Endodermal cell (in vitro differentiated cells): ENCODE results near the gene TRPC4. TPM values are rescaled to one million over a fixed set of nuclear protein-coding genes. Genes with fewer than 3 reads are reported as not detected.

Experiments used
- DNase-seq: peaks from one replicate; pipeline ENCODE4 v3.0.0-alpha.2; 2017
- H3K27ac ChIP-seq: 2 replicates; pipeline ENCODE4 v1.5.1; 2013; ENCODE audit warnings: mild to moderate bottlenecking, low read depth, low read length, moderate library complexity
- H3K27me3 ChIP-seq: 2 replicates; pipeline ENCODE4 v1.6.1; 2013; ENCODE audit warnings: mild to moderate bottlenecking, low read length, moderate library complexity; ENCODE audit not compliant: insufficient read depth, control insufficient read depth, poor library complexity, severe bottlenecking
- H3K36me3 ChIP-seq: 2 replicates; pipeline ENCODE4 v1.7.0; 2013; ENCODE audit warnings: mild to moderate bottlenecking, low read length, moderate library complexity; ENCODE audit not compliant: control insufficient read depth, insufficient read depth
- H3K4me1 ChIP-seq: one replicate; pipeline ENCODE4 v1.7.0; 2013; ENCODE audit warnings: low read length; ENCODE audit not compliant: control insufficient read depth, insufficient read depth
- H3K4me3 ChIP-seq: 2 replicates; pipeline ENCODE4 v1.5.1; 2013; ENCODE audit warnings: mild to moderate bottlenecking, low read length, moderate library complexity
- H3K9ac ChIP-seq: 2 replicates; pipeline ENCODE4 v1.6.1; 2013; ENCODE audit warnings: mild to moderate bottlenecking, low read length, moderate library complexity; ENCODE audit not compliant: poor library complexity, severe bottlenecking; ENCODE audit errors: extremely low read depth
- H3K9me3 ChIP-seq: 2 replicates; pipeline ENCODE4 v1.6.1; 2013; ENCODE audit warnings: mild to moderate bottlenecking, low read length, moderate library complexity; ENCODE audit not compliant: control insufficient read depth
- H3K27ac Mint-ChIP-seq: 2 replicates; pipeline ENCODE4 v1.8.0; 2020; ENCODE audit warnings: mixed read lengths
- H3K27me3 Mint-ChIP-seq: 2 replicates; pipeline ENCODE4 v1.8.0; 2021; ENCODE audit warnings: mild to moderate bottlenecking, mixed read lengths; ENCODE audit not compliant: insufficient read depth
- H3K36me3 Mint-ChIP-seq: 2 replicates; pipeline ENCODE4 v1.8.0; 2020; ENCODE audit warnings: low read depth, mixed read lengths
- H3K4me1 Mint-ChIP-seq: 2 replicates; pipeline ENCODE4 v1.8.0; 2020; ENCODE audit warnings: mixed read lengths
- H3K4me3 Mint-ChIP-seq: 2 replicates; pipeline ENCODE4 v1.8.0; 2020; ENCODE audit warnings: mild to moderate bottlenecking, moderate library complexity, mixed read lengths
- H3K9me3 Mint-ChIP-seq: 2 replicates; pipeline ENCODE4 v1.8.0; 2020; ENCODE audit warnings: mild to moderate bottlenecking, mixed read lengths
- CTCF ChIP-seq: fragments of 200-600 bp; sonication (generic); conservative IDR thresholded peaks from 2 replicates; pipeline ENCODE4 v1.5.0; 2021; ENCODE audit warnings: antibody characterized with exemption, mild to moderate bottlenecking
- WGBS, 2 experiments: methylation state at CpG; one replicate each; pipeline versions ENCODE4 v1.1.5 to v1.1.7; 2013; ENCODE audit warnings: missing lambda C conversion rate in 2 of 2, mixed read lengths in 1 of 2; ENCODE audit not compliant: insufficient coverage in 1 of 2, insufficient read length in 1 of 2; 5-methylcytosine and 5-hydroxymethylcytosine counted together
- long read RNA-seq, 4 experiments: library from polyadenylated mRNA in 2 of 4; library from RNA in 1 of 4; library from capped mRNA in 1 of 4; stranded (forward) in 3 of 4; unstranded in 1 of 4; transcript quantifications; one replicate each; pipeline ENCODE4 v2.0.0, GENCODE V29; 2020 to 2021; ENCODE audit warnings: inconsistent platforms in 1 of 4
- polyA plus RNA-seq, 2 experiments: library from polyadenylated mRNA; stranded (reverse); fragments of 50-300 nt; gene quantifications; one replicate each; pipeline ENCODE4 v1.2.3, GENCODE V29; 2013
- total RNA-seq, 2 donors: library from RNA; stranded (reverse); fragmentation: NEBNext Ultra II Directional in 1 of 2; extraction: Animal tissue kit (Norgen Biotek cat#: 25700) in 1 of 2; gene quantifications; 2 replicates in 1 of 2; 3 replicates in 1 of 2; pipeline ENCODE4 v1.2.1, GENCODE V29; 2021

TRPC4 gene
- total RNA-seq = 10 to 100 TPM; 22.5 to 28.5 TPM
- polyA plus RNA-seq (2013, experiment 1 of 2) = 14.4 TPM
- polyA plus RNA-seq (2013, experiment 2 of 2) = 16.1 TPM
- long read RNA-seq, experiment 1, full-length matches to known transcripts = 2 of 22 reads
- long read RNA-seq, experiment 1, partial matches to known transcripts = 9 of 22 reads
- long read RNA-seq, experiment 1, other reads (novel, unspliced or antisense) = 11 of 22 reads
- long read RNA-seq, experiment 2, full-length matches to known transcripts = 27 of 54 reads
- long read RNA-seq, experiment 2, partial matches to known transcripts = 10 of 54 reads
- long read RNA-seq, experiment 2, other reads (novel, unspliced or antisense) = 17 of 54 reads
- long read RNA-seq, experiment 3, full-length matches to known transcripts = 74 of 129 reads
- long read RNA-seq, experiment 3, partial matches to known transcripts = 31 of 129 reads
- long read RNA-seq, experiment 3, other reads (novel, unspliced or antisense) = 24 of 129 reads
- long read RNA-seq, experiment 4, full-length matches to known transcripts = 4 of 20 reads
- long read RNA-seq, experiment 4, partial matches to known transcripts = 8 of 20 reads
- long read RNA-seq, experiment 4, other reads (novel, unspliced or antisense) = 8 of 20 reads

GRCh38 chr13:37869756-37870488 lies at the start of gene TRPC4:
TRPC4 (minus strand) TSS chr13:37869772; CDS start chr13:37783333, 86,439 bp downstream.
- Histone ChIP-seq H3K4me1 (peaks cover 5% of the 10 kb centered on the region), H3K27ac (peak within 1 kb of the TSS; percentile 16), H3K27me3 (no peaks in the 10 kb centered on the region), H3K9ac (peak within 1 kb of the TSS; percentile 85), H3K9me3 (no peaks in the 10 kb centered on the region), H3K36me3 (no peaks in the 10 kb centered on the region), H3K4me3 (peak within 1 kb of the TSS; percentile 95)
- Mint-ChIP-seq H3K27ac (peak within 1 kb of the TSS; percentile 89), H3K4me3 (peak within 1 kb of the TSS; percentile 93), H3K4me1 (peaks cover 19% of the 10 kb centered on the region), H3K9me3 (no peaks in the 10 kb centered on the region), H3K36me3 (no peaks in the 10 kb centered on the region), H3K27me3 (no peaks in the 10 kb centered on the region)
- peak; percentile 92 for DNase-seq
- 2 to 4% methylated on average over 9 to 43 of the region's 43 CpGs for WGBS, 2 experiments
- TF ChIP-seq CTCF = peak; percentile 81

- Mint-ChIP-seq H3K4me1 (peaks cover 20% of the 10 kb centered on the region), H3K27ac (peak overlapping the region; percentile 63), H3K9me3 (peaks cover 15% of the 10 kb centered on the region), H3K36me3 (no peaks in the 10 kb centered on the region), H3K4me3 (no peak overlapping the region), H3K27me3 (no peaks in the 10 kb centered on the region)
- TF ChIP-seq CTCF = peak; percentile 55
- Histone ChIP-seq H3K9me3 (peaks cover 25% of the 10 kb centered on the region), H3K27me3 (no peaks in the 10 kb centered on the region), H3K36me3 (no peaks in the 10 kb centered on the region), H3K27ac (no peak overlapping the region), H3K4me3 (no peak overlapping the region), H3K4me1 (peaks cover 5% of the 10 kb centered on the region), H3K9ac (no peak overlapping the region)
- 50 to 61% methylated on average over 2 to 4 of the region's 4 CpGs for WGBS, 2 experiments
- DNase-seq = peak; percentile 56
Observed at GRCh38 chr13:37918751-37919150, 49.2 kb upstream of the TRPC4 start.

GRCh38 chr13:37918116-37918714 lies 48.6 kb upstream of the TRPC4 start:
- peaks cover 25% of the 10 kb centered on the region for H3K9me3 ChIP-seq
- H3K27me3 ChIP-seq = no peaks in the 10 kb centered on the region
- peaks cover 5% of the 10 kb centered on the region for H3K4me1 ChIP-seq
- Mint-ChIP-seq H3K36me3 (no peaks in the 10 kb centered on the region), H3K4me1 (peaks cover 20% of the 10 kb centered on the region), H3K4me3 (no peak overlapping the region), H3K9me3 (peaks cover 15% of the 10 kb centered on the region), H3K27ac (peak overlapping the region; percentile 40), H3K27me3 (no peaks in the 10 kb centered on the region)
- H3K4me3 ChIP-seq = no peak overlapping the region
- WGBS, 2 experiments = 69 to 86% methylated on average over 2 to 3 of the region's 3 CpGs
- no peak overlapping the region for H3K9ac ChIP-seq
- DNase-seq = no peak
- H3K36me3 ChIP-seq = no peaks in the 10 kb centered on the region
- no peak for TF ChIP-seq CTCF
- peak overlapping the region; percentile 33 for H3K27ac ChIP-seq
